H1 (cell line): ENCODE results near the gene ADCY2.

Experiments
- CHD1 ChIP-seq: IDR thresholded peaks from 2 replicates; pipeline ENCODE4 v1.6.1; 2012; ENCODE audit warnings: low read depth, low read length, improper control_type of control experiment
- CTCF ChIP-seq, 3 experiments: IDR thresholded peaks; 1 replicate in 2 of 3; 2 replicates in 1 of 3; pipeline versions ENCODE4 v1.5.1 to v1.6.1; 2011; ENCODE audit warnings: low read length in 3 of 3, mild to moderate bottlenecking in 3 of 3, inconsistent platforms in 2 of 3, low read depth in 1 of 3, moderate library complexity in 1 of 3; ENCODE audit not compliant: insufficient read depth in 1 of 3; ENCODE audit errors: control extremely low read depth in 1 of 3
- GABPA ChIP-seq: IDR thresholded peaks from 2 replicates; pipeline ENCODE4 v1.6.1; 2011; ENCODE audit warnings: mild to moderate bottlenecking, low read length, moderate library complexity, borderline replicate concordance; ENCODE audit not compliant: insufficient read depth
- JUND ChIP-seq: IDR thresholded peaks from 2 replicates; pipeline ENCODE4 v1.6.1; 2011; ENCODE audit warnings: mild to moderate bottlenecking, improper control_type of control experiment, low read length
- POLR2A ChIP-seq, 2 experiments: IDR thresholded peaks; 1 replicate in 1 of 2; 2 replicates in 1 of 2; pipeline ENCODE4 v1.6.1; 2011; ENCODE audit warnings: low read depth in 2 of 2, low read length in 2 of 2, mild to moderate bottlenecking in 2 of 2; ENCODE audit errors: control extremely low read depth in 1 of 2
- RAD21 ChIP-seq, 2 experiments: IDR thresholded peaks in 1 of 2; conservative IDR thresholded peaks in 1 of 2; 2 replicates each; pipeline ENCODE4 v1.6.1; 2011; ENCODE audit warnings: low read depth in 2 of 2, low read length in 2 of 2, improper control_type of control experiment in 1 of 2, inconsistent platforms in 1 of 2, mild to moderate bottlenecking in 1 of 2, moderate library complexity in 1 of 2
- RFX5 ChIP-seq: IDR thresholded peaks from 2 replicates; pipeline ENCODE4 v1.6.1; 2011; ENCODE audit warnings: low read depth, low read length, improper control_type of control experiment, borderline replicate concordance
- SP1 ChIP-seq: IDR thresholded peaks from 2 replicates; pipeline ENCODE4 v1.6.1; 2011; ENCODE audit warnings: low read depth, low read length
- SRF ChIP-seq: IDR thresholded peaks from 2 replicates; pipeline ENCODE4 v1.6.1; 2011; ENCODE audit warnings: mild to moderate bottlenecking, low read depth, low read length, moderate library complexity
- TF ChIP-seq, protein P1 (sequence below): IDR thresholded peaks from 2 replicates; pipeline ENCODE4 v1.6.1; 2012; ENCODE audit warnings: low read length, inconsistent platforms

GRCh38 chr5:7493622-7494021 is 97.7 kb downstream of the ADCY2 start:
- TF ChIP-seq CTCF (IDR thresholded peaks at IDR 0.05; ENCODE audit: control extremely low read depth in 1 of 3, insufficient read depth in 1 of 3, low read depth in 1 of 3, low read length in 3 of 3) (no peak), POLR2A (IDR thresholded peaks at IDR 0.05; ENCODE audit: control extremely low read depth in 1 of 2, low read depth in 2 of 2, low read length in 2 of 2) (no peak; a peak in 1 of 3 replicates), SP1 (no peak), RFX5 (no peak), GABPA (no peak), RAD21 (IDR thresholded peaks at IDR 0.05 in 1 of 2, conservative IDR thresholded peaks at IDR 0.05 in 1 of 2; ENCODE audit: low read depth in 2 of 2, low read length in 2 of 2) (no peak), JUND (no peak), SRF (no peak), CHD1 (no peak)
- TF ChIP-seq, protein P1, sequence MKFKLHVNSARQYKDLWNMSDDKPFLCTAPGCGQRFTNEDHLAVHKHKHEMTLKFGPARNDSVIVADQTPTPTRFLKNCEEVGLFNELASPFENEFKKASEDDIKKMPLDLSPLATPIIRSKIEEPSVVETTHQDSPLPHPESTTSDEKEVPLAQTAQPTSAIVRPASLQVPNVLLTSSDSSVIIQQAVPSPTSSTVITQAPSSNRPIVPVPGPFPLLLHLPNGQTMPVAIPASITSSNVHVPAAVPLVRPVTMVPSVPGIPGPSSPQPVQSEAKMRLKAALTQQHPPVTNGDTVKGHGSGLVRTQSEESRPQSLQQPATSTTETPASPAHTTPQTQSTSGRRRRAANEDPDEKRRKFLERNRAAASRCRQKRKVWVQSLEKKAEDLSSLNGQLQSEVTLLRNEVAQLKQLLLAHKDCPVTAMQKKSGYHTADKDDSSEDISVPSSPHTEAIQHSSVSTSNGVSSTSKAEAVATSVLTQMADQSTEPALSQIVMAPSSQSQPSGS: no peak
